GM18520 (cell line): ENCODE results near the gene SUCLG2.
"Not testable (repeated sequence)": the region's sequence is repeated elsewhere in the genome, so short reads cannot be mapped to it uniquely, and the experiment has no call there.

Experiments
- ATAC-seq: cut with Tn5 transposase; IDR thresholded peaks from one replicate; pipeline ENCODE4 v1.9.1; 2021; ENCODE audit not compliant: unreplicated experiment

The SUCLG2 gene

GRCh38 chr3:67564008-67564407 is 90.4 kb downstream of the SUCLG2 start:
- no peak for ATAC-seq

GRCh38 chr3:67561667-67562394 is 92.6 kb downstream of the SUCLG2 start:
- ATAC-seq, result no peak

DNA sequence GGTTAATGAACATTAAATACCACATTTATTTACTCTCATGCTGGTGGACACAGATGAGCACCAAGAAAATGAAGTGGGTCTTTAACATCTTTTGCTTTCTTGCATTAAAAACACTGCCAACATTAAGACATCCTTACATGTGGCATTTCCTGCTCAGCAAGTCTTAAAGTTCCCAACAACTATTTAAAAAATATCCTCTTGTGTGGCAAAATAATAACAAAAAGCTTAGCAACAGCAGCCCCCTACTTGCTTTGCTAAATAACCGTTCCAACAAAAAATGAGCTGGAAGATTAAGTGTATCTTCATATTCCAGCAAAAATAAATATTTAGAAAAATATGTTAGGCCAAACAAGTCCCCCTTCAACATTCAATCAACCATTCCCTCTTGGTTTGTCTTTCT is 93.1 kb downstream of the SUCLG2 start:
- ATAC-seq, result no peak

DNA sequence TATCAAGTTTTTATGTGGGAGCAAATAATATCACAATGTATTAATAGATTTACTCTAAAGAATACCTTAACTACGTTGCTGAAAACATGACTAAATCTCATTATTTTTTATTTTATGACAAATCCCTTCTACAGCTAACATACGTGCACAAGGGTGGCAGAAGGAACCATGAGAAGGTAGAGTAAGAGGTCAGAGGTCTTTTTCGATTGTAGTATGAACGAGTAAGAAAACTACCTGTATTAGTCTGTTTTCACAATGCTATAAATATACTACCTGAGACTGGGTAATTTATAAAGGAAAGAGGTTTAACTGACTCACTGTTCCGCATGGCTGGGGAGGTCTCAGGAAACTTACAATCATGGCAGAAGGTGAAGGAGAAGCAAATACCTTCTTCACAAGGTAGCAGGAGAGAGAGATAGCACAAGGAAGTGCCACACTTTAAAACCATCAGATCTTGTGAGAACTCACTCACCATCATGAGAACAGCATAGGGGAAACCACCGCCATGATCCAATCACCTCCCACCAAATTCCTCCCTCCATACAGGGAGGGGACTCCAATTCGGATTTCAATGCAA is 95.3 kb downstream of the SUCLG2 start:
- no peak for ATAC-seq

DNA sequence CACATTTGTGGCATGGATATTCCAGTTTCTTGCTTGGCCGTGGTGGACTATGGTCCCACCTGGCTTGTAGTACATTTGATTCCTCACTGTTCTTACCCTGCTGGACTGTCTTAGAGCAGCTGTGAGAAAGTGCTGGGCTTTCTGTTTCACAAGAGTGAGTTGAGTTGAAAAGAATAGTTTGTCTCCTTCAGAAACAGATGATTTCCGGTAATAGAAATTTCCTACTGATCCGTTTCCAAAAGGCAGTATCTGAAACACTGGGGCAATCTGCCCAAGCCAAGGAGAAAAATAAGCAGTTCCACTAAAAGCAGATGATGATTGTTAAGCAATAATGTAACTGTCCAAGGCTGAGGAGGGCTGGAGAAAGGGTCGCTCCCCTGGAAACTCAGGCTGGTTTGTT is 96.0 kb downstream of the SUCLG2 start:
- no peak for ATAC-seq

DNA sequence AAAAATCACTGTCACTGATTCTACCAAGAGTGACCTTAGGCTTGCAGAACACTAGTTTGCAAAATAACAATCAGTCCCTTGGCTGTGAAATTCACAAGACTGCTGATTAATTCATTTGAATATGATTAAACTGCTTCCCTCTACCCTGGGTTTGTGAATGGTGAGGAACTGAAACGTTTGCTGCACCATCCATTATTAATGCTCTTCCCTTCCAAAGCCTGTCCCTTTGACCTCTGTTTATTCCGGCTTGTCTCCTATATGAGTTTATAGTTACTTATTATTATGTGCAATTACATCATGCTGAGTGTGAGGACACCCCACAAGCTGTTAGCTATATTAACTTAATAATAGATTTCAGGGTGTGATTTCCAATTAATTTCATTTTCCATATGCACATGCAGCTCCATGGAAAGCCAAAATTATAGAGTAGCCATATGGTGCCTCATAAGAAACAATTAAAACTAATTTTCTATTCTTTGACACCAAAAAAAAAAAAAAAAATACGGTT is 96.5 kb downstream of the SUCLG2 start:
- ATAC-seq, result no peak

DNA sequence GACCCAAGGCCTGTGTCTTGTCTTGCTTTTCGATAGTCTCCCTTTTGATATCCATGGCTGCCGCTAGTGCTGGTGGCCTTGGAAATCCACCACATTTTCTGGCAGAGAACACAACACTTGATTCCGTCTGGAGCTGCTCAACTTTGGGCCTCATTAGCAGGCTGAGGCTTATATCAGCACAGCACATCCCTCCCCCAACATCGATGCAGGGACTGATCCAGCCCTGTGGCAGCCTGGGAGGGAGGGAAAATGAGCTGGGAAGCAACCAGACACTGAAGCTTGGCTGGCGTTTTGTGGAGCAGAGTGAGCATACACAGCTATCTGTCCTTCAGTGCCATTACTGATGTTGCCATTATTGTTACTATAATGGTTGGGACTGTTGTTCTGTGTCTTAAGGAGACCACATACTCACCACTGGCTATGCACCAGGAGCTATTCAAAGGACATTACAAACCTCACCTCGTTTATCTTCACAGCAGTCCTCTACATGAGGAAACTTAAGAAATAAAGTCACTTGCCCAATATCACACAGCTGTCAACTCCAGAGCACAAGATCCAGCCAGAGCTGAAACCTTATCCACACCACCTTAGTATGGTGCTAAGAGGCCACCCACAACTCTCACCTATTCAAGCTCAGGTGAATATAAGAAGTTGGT is 102.9 kb downstream of the SUCLG2 start:
- no peak for ATAC-seq

GRCh38 chr3:67550541-67550940 is 103.9 kb downstream of the SUCLG2 start:
- no peak for ATAC-seq

DNA sequence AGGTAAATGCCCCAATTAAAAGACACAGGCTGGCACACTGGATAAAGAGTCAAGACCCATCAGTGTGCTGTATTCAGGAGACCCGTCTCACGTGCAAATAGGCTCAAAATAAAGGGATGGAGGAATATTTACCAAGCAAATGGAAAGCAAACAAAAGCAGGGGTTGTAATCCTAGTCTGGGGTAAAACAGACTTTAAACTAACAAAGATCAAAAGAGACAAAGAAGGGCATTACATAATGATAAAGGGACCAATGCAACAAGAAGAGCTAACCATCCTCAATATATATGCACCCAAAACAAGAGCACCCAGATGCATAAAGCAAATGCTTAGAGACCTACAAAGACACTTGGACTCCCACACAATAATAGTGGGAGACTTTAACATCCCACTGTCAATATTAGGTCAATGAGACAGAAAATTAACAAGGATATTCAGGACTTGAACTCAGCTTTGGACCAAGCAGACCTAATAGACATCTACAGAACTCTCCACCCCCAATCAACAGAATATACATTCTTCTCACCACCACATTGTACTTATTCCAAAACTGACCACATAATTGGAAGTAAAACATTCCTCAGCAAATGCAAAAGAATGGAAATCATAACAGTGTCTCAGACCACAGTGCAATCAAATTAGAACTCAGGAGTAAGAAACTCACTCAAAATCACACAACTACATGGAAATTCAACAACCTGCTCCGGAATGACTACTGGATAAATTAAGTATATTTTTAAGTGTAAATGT is 111.7 kb downstream of the SUCLG2 start:
- ATAC-seq, result not testable (repeated sequence)

DNA sequence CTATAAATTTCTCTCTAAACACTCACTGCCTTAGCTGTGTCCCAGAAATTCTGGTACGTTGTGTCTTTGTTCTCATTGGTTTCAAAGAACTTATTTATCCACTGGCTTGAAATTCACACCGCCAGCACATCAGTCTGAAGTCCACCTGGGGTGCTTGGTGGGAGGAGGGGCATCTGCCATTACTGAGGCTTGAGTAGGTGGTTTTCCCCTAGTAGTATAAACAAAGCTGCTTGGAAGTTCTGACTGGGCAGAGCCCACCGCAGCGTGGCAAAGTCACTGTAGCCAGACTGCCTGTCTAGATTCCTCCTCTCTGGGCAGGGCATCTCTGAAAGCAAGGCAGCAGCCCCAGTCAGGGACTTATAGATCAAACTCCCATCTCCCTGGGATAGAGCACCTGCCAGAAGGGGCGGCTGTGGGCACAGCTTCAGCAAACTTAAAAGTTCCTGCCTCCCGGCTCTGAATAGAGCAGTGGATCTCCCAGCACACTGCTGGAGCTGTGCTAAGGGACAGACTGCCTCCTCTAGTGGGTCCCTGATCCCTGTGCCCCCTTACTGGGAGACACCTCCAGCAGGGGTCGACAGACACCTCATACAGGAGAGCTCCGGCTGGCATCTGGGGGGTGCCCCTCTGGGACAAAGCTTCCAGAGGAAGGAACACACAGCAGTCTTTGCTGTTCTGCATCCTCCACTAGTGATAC is 114.1 kb downstream of the SUCLG2 start:
- no peak for ATAC-seq

- ATAC-seq, result not testable (repeated sequence)
Measured at GRCh38 chr3:67537203-67537602, 117.2 kb downstream of the SUCLG2 start.

GRCh38 chr3:67535006-67535405 is 119.4 kb downstream of the SUCLG2 start:
- ATAC-seq, result no peak

DNA sequence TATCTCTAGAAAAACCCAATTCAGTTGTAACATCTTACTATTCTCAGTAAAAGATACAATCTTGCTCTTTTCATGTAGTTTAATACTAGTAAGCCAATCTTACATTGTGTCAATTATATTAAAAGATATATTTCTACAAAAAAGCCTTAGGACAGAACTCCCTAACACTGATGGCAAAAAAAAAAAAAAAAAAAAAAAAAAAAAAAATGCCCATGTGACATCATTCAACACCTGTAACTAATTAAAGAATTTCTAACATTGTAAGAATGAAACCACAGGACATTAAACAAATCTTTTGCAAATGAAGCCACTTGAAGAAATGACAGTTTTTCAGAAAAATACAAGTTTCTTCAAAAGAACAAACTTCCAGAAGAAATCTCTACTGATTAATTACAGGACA is 119.8 kb downstream of the SUCLG2 start:
- no peak for ATAC-seq

DNA sequence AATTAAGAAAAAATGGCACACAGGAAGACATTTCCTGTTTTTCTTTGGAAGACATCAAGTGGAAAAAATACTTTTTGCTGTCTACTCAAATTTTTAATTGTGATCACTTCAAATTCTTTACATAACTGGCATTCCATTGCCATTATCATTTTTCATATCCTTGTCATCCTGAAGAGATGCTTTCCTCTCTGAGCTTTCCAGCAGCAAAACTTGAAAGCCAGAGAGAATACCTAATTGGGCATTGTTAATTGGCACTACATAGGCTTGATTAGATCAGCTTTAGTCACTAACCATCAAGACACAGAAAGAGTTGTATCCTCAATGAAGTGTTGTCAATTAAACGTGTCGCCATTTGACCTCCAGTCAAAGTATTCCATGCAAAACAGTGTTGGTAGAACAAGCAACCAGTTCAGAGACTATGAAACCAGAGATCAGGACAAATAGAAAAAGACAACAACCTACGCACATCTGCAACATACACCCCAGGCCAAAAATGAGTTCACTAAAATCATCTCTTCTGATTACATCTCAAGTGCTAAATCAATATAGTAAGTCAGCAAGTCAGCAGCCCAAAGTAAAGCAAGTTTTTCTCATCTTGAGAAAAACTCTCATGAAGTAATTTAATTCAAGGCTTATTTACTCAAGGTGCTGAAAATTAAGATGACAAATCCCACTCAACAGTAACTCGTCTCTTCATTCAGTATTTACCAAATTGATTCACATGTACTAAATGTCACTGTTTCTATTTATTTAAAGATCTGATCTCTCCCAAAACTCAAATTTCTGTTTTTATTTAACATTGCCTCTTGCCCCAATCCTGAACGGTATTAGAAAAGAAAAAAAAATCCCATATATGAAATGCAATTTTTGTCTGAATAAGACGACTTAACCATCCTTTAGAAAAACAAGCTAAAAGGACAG is 123.0 kb downstream of the SUCLG2 start:
- no peak for ATAC-seq

DNA sequence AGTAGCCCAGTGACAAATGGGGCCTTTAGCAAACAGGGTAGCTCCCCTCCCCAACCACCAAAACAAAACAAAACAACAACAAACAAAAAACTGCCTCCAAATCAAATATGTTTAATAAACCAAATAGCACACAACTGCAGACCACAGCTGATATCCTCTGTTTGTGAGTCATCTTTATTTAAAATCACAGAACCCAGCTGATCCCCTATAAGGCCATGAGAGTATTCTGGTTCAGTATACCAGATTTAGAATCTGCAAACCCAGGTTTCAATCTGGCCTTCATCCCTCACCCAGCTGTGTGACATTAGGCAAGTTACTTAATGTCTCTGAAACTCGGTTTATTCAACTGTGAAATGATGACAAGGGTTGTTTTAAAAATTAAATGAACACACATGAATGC is 124.5 kb downstream of the SUCLG2 start:
- no peak for ATAC-seq

DNA sequence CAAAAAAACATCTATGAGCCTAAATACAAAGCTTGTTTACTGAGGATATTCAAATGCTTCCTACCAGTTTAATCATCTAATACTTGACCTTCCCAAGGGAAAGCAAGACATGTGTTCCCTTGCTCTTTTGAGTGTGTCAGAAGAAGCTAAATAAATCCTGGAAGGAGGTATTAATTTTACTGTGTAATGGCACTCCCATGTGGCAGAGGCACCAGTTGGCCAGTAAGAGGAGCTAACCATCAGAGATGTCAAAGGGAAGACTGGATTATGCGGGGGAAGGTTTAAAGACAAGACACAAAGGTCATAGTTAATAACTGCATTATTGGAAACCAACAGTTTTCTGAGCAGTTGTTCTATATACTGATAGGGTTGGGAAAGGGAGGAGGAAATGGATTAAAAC is 125.1 kb downstream of the SUCLG2 start:
- ATAC-seq, result no peak

GRCh38 chr3:67526246-67526645 is 128.2 kb downstream of the SUCLG2 start:
- ATAC-seq, result no peak

GRCh38 chr3:67524046-67524445 is 130.4 kb downstream of the SUCLG2 start:
- ATAC-seq, result no peak

DNA sequence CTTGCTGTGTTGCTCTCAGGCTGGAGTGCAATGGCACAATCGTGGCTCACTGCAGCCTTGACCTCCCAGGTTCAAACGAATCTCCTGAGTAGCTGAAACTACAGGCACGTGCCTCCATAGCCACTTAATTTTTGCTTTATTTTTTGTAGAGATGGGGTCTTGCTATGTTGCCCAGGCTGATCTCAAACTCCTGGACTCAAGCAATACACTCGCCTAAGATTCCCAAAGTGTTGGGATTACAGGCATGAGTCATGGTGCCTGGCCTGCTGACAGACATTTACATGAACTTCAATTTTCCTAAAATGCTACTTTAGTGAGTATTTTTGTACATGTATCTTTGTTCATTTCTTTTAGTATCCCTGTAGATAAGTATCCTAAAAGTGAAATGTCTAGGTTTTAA is 132.3 kb downstream of the SUCLG2 start:
- no peak for ATAC-seq
